Gastrocnemius medialis (tissue), 4 donors: ENCODE measurements around the gene PTPRN2. TPM values are rescaled to one million over a fixed set of nuclear protein-coding genes. Genes with fewer than 3 reads are reported as not detected.

Experiments
- ATAC-seq, 2 donors: fragments of 150-250 bp; one replicate each; pipeline ENCODE4 v1.9.1; 2016
- DNase-seq, 2 donors: peaks; one replicate each; pipeline ENCODE4 v3.0.0-alpha.2; 2019
- H3K27ac ChIP-seq, 4 donors: fragments of 200-600 bp; sonication (generic); 1 replicate in 1 of 4; 2 replicates in 3 of 4; pipeline ENCODE4 v1.5.1; 2016 to 2018; ENCODE audit warnings: mild to moderate bottlenecking in 2 of 4, moderate library complexity in 1 of 4
- H3K27me3 ChIP-seq, 3 donors: fragments of 200-600 bp; sonication (generic) in 2 of 3; 1 replicate in 1 of 3; 2 replicates in 2 of 3; pipeline versions ENCODE4 v1.5.1 to v1.6.0; 2016 to 2019; ENCODE audit warnings: mild to moderate bottlenecking in 1 of 3, moderate library complexity in 1 of 3
- H3K36me3 ChIP-seq, 2 donors: fragments of 200-600 bp; sonication (generic) in 1 of 2; one replicate each; pipeline ENCODE4 v1.5.1; 2017 to 2018
- H3K4me1 ChIP-seq, 2 donors: fragments of 200-600 bp; sonication (generic) in 1 of 2; one replicate each; pipeline ENCODE4 v1.5.1; 2016 to 2017; ENCODE audit warnings: mild to moderate bottlenecking in 2 of 2
- H3K4me3 ChIP-seq, 4 donors: fragments of 200-600 bp; sonication (generic) in 3 of 4; 1 replicate in 1 of 4; 2 replicates in 3 of 4; pipeline ENCODE4 v1.5.1; 2016 to 2019; ENCODE audit warnings: mild to moderate bottlenecking in 2 of 4
- H3K9me3 ChIP-seq, 3 donors: fragments of 200-600 bp; sonication (generic) in 2 of 3; 1 replicate in 1 of 3; 2 replicates in 2 of 3; pipeline ENCODE4 v1.5.1; 2016 to 2019
- POLR2A ChIP-seq, 2 donors: fragments of 450-650 bp; IDR thresholded peaks; one replicate each; pipeline ENCODE4 v1.6.1; 2017; ENCODE audit warnings: antibody characterized with exemption in 2 of 2, mild to moderate bottlenecking in 2 of 2, moderate library complexity in 2 of 2
- in situ Hi-C, 4 donors: fragments of 200-750 bp; cut with MboI; loops; one replicate each; pipeline versions ENCODE4 v1.15.0 to v1.8.0; 2017; ENCODE audit warnings: low sequenced_read_pairs in 4 of 4
- intact Hi-C: fragments of 100-400 bp; cut with DNase I; formaldehyde crosslinking; loops from one replicate; pipeline ENCODE4 v1.15.1; 2023; ENCODE audit warnings: low total_unique reads
- total RNA-seq, 4 donors: library from RNA; depleted of rRNA; stranded (reverse); fragments of >200 nt; gene quantifications; one replicate each; pipeline versions ENCODE4 v1.1.0 to v1.2.3, GENCODE V29; 2016
- TF ChIP-seq, protein P1 (sequence below), 5 experiments: fragments of 450-650 bp in 3 of 5; fragments of 200-600 bp in 2 of 5; sonication (generic) in 2 of 5; IDR thresholded peaks in 4 of 5; conservative IDR thresholded peaks in 1 of 5; 1 replicate in 4 of 5; 2 replicates in 1 of 5; pipeline ENCODE4 v1.5.1; 2016 to 2019; ENCODE audit warnings: antibody characterized with exemption in 5 of 5, mild to moderate bottlenecking in 3 of 5, moderate library complexity in 3 of 5

PTPRN2 gene
- total RNA-seq, 4 donors from 2014 or later: 0.66 to 0.85 (median 0.81) TPM

DNA sequence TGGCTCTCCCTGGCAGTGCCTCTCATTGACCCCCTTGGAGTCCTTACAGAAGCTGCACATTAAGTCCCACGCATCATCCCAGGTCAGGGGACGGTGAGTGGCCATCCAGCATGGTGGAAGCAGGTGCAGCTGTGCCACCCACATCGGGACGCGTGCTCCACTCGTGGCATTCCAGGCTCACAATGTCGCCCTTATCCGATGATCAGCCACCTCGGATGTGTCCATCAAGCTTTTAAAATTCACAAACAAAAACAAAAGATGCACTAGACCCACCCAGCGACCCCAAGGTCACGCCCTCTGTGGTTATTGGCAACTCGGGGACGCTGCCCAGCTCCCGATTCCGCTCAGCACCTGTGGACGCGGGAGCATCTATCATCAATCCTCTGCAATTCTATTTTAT lies 530.9 kb downstream of the PTPRN2 start:
- DNase-seq: no peak
- H3K9me3 ChIP-seq: no peaks in the 10 kb centered on the region
- ATAC-seq: no peak
- no peaks in the 10 kb centered on the region for H3K4me1 ChIP-seq
- in situ Hi-C loops: no loop called here
- no peak overlapping the region for H3K27ac ChIP-seq
- intact Hi-C loops: no loop called here
- H3K27me3 ChIP-seq: no peaks in the 10 kb centered on the region
- H3K36me3 ChIP-seq: no peaks in the 10 kb centered on the region
- TF ChIP-seq, protein P1, sequence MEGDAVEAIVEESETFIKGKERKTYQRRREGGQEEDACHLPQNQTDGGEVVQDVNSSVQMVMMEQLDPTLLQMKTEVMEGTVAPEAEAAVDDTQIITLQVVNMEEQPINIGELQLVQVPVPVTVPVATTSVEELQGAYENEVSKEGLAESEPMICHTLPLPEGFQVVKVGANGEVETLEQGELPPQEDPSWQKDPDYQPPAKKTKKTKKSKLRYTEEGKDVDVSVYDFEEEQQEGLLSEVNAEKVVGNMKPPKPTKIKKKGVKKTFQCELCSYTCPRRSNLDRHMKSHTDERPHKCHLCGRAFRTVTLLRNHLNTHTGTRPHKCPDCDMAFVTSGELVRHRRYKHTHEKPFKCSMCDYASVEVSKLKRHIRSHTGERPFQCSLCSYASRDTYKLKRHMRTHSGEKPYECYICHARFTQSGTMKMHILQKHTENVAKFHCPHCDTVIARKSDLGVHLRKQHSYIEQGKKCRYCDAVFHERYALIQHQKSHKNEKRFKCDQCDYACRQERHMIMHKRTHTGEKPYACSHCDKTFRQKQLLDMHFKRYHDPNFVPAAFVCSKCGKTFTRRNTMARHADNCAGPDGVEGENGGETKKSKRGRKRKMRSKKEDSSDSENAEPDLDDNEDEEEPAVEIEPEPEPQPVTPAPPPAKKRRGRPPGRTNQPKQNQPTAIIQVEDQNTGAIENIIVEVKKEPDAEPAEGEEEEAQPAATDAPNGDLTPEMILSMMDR (IDR thresholded peaks at IDR 0.05 in 4 of 5, conservative IDR thresholded peaks at IDR 0.05 in 1 of 5): no peak
- no peak for TF ChIP-seq POLR2A (IDR thresholded peaks at IDR 0.05)
- no peak overlapping the region for H3K4me3 ChIP-seq

DNA sequence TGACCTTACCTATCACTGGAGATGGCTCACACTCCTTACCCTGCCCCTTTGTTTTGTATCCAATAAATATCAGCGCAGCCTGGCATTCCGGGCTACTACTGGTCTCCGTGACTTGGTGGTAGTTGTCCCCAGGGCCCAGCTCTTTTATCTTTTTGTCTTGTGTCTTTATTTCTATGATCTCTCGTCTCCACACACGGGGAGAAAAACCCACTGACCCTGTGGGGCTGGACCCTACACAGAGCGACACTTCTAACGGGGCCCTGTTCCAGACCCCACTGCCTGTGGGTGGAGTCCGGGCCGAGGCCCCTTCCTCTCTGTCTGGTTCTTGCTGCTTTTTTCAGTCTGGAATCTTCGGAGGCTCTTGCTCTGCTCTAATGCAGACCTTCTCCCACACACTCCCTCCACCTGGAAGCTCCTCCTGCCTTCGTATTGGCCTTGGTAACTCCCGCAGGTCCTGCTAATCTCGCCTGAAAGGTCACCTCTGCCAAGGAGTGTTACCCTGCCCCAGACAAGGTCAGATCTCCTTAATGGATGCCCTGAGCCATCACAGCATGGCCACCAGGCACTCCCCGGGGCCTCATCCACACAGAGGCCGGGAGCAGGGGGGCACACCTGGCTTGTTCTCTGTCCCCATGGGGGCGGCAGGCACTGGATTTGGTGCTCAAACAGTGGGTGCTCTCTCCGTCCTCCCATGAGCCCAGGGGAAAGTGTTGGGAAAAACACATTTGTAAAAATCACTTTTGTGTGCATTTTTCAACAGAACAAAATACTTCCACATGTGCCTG lies 531.7 kb downstream of the PTPRN2 start:
- TF ChIP-seq, protein P1 (IDR thresholded peaks at IDR 0.05 in 4 of 5, conservative IDR thresholded peaks at IDR 0.05 in 1 of 5): no peak
- TF ChIP-seq POLR2A (IDR thresholded peaks at IDR 0.05): no peak
- H3K9me3 ChIP-seq: no peaks in the 10 kb centered on the region
- no peak for ATAC-seq
- no peaks in the 10 kb centered on the region for H3K27me3 ChIP-seq
- intact Hi-C loops: no loop called here
- DNase-seq: no peak
- H3K4me1 ChIP-seq: no peaks in the 10 kb centered on the region
- H3K4me3 ChIP-seq: no peak overlapping the region
- H3K27ac ChIP-seq: no peak overlapping the region
- no peaks in the 10 kb centered on the region for H3K36me3 ChIP-seq
- in situ Hi-C loops: no loop called here

DNA sequence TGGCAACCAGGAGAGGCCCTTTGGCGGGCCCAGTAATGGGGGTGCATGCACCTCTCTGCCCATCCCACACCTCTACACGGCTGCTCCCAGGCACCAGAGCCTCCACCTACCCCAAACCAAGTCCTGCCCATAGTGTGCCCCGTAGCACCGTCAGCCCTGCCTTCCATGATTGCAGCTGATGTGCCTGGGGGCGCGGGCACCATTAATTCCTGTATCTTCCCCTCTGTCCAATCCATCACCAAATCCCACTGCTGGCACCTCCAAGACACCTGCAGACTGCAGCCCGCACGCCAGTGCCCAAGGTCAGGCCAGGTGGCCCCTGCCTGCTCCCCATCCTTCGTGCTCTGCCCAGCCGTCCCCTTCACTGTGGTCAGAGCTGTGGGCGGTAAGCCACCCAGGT lies 533.0 kb downstream of the PTPRN2 start:
- no peaks in the 10 kb centered on the region for H3K27me3 ChIP-seq
- no peaks in the 10 kb centered on the region for H3K4me1 ChIP-seq
- TF ChIP-seq, protein P1 (IDR thresholded peaks at IDR 0.05 in 4 of 5, conservative IDR thresholded peaks at IDR 0.05 in 1 of 5): no peak
- no peak for TF ChIP-seq POLR2A (IDR thresholded peaks at IDR 0.05)
- in situ Hi-C loops (no loop called here), intact Hi-C loops (no loop called here)
- no peak for DNase-seq
- no peak overlapping the region for H3K27ac ChIP-seq
- H3K36me3 ChIP-seq: no peaks in the 10 kb centered on the region
- no peak overlapping the region for H3K4me3 ChIP-seq
- no peak for ATAC-seq
- H3K9me3 ChIP-seq: no peaks in the 10 kb centered on the region

DNA sequence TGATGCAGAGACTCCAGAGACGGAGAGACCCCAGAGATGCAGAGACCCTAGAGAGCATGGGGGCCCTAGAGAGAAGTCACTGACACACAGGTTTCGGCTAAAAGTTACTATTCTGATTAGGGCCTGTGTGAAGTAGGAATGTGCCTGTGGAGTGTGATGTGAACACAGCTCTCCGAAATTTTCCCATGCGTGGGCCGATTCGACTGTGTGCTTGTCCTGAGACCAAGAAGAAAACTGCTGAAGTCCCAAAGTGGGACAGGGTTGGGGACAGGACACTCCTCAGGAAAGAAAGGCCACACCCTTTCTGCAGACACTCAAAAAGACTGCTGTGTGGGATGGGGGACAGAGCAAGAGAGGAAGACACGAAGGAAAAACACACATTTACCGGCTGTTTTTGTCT lies 533.5 kb downstream of the PTPRN2 start:
- intact Hi-C loops: no loop called here
- TF ChIP-seq, protein P1 (IDR thresholded peaks at IDR 0.05 in 4 of 5, conservative IDR thresholded peaks at IDR 0.05 in 1 of 5): no peak
- TF ChIP-seq POLR2A (IDR thresholded peaks at IDR 0.05): no peak
- Histone ChIP-seq H3K4me1 (no peaks in the 10 kb centered on the region), H3K27me3 (no peaks in the 10 kb centered on the region), H3K4me3 (no peak overlapping the region), H3K36me3 (no peaks in the 10 kb centered on the region), H3K9me3 (no peaks in the 10 kb centered on the region), H3K27ac (no peak overlapping the region)
- no peak for DNase-seq
- in situ Hi-C loops: no loop called here
- ATAC-seq: no peak
